ENCODE measurements around the gene LRRK2. TPM values are rescaled to one million over a fixed set of nuclear protein-coding genes. Genes with fewer than 3 reads are reported as not detected.

LRRK2 gene
- polyA plus RNA-seq = 9.5 and 12.6 TPM in 2 replicates

GRCh38 chr12:40224439-40225291 lies at the start of gene LRRK2:
Gene LRRK2 (plus strand): TSS chr12:40224997. CDS start chr12:40225132, 135 bp downstream.

Other genes with a start within 250 kb of the LRRK2 start
- gene SLC2A13, start 118.9 kb upstream of the LRRK2 start, polyA plus RNA-seq = 29.9 and 30.4 TPM in 2 replicates